Left renal pelvis (tissue), 4 donors: ENCODE data around the gene DNAJC1. TPM values are rescaled to one million over a fixed set of nuclear protein-coding genes. Genes with fewer than 3 reads are reported as not detected.

Source experiments
- DNase-seq, 4 donors: peaks; one replicate each; pipeline ENCODE4 v3.0.0-alpha.2; 2013; ENCODE audit warnings: low read depth in 4 of 4, low spot score in 3 of 4
- polyA plus RNA-seq, 4 donors: library from polyadenylated mRNA; unstranded; fragments of 120-200 nt; gene quantifications; one replicate each; pipeline ENCODE4 v1.2.1, GENCODE V29; 2013; ENCODE audit not compliant: insufficient read length in 4 of 4

The DNAJC1 gene
- polyA plus RNA-seq, 4 donors: 23.6 to 31.7 (median 27.8) TPM

GRCh38 chr10:21791276-21791675 is 212.3 kb downstream of the DNAJC1 start:
- no peak for DNase-seq

GRCh38 chr10:21776883-21777282 is 226.6 kb downstream of the DNAJC1 start:
- no peak for DNase-seq

GRCh38 chr10:21771219-21771618 is 232.3 kb downstream of the DNAJC1 start:
- DNase-seq: no peak

GRCh38 chr10:21769041-21769440 is 234.5 kb downstream of the DNAJC1 start:
- DNase-seq: no peak

GRCh38 chr10:21764466-21765189 is 238.9 kb downstream of the DNAJC1 start:
- no peak for DNase-seq

GRCh38 chr10:21760332-21760731 is 243.2 kb downstream of the DNAJC1 start:
- no peak for DNase-seq

- DNase-seq: no peak
Measured at GRCh38 chr10:21759232-21759631, 244.3 kb downstream of the DNAJC1 start.

GRCh38 chr10:21758696-21759095 is 244.8 kb downstream of the DNAJC1 start:
- no peak for DNase-seq

GRCh38 chr10:21758239-21758638 is 245.3 kb downstream of the DNAJC1 start:
- DNase-seq: no peak

- DNase-seq: no peak
Measured at GRCh38 chr10:21757185-21757901, 246.2 kb downstream of the DNAJC1 start.

GRCh38 chr10:21756707-21757106 is 246.8 kb downstream of the DNAJC1 start:
- DNase-seq: no peak

GRCh38 chr10:21754410-21755011 is 249.0 kb downstream of the DNAJC1 start:
- no peak for DNase-seq

GRCh38 chr10:21753497-21754270 is 249.8 kb downstream of the DNAJC1 start:
- no peak for DNase-seq

GRCh38 chr10:21751341-21752310 is 251.9 kb downstream of the DNAJC1 start:
- DNase-seq: no peak

GRCh38 chr10:21750424-21750823 is 253.1 kb downstream of the DNAJC1 start:
- no peak for DNase-seq

- no peak for DNase-seq
Measured at GRCh38 chr10:21749788-21750187, 253.7 kb downstream of the DNAJC1 start.

GRCh38 chr10:21747809-21748208 is 255.7 kb downstream of the DNAJC1 start:
- no peak for DNase-seq

GRCh38 chr10:21746118-21746517 is 257.4 kb downstream of the DNAJC1 start:
- no peak for DNase-seq

GRCh38 chr10:21744223-21744622 is 259.3 kb downstream of the DNAJC1 start:
- no peak for DNase-seq
